Measurements from ENCODE around the gene XRCC3.

The XRCC3 gene

DNA sequence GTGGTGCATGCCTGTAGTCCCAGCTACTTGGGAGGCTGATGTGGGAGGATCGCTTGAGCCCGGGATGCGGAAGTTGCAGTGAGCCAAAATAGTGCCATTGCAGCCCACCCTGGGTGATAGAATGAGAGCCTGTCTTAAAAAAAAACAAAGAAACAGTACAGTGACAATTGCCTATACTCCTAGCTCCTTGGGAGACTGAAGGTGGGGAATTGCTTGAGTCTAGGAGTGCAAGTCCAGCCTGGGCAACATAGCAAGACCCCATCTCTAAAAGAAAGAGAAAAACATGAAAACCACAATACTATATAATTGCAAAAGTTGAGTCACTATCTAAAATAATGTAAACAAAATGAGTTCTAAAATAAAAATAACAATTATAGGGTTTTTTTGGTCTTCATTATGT, 66.2 kb downstream of the XRCC3 start:
- CTCF ChIA-PET, result interaction anchor here (1.4 kb wide), 1 partner anchor 9 kb away, joined by 3 read pairs; no protein-coding TSS in a partner anchor
- POLR2A ChIA-PET, result no interaction called here
- DNase-seq (ENCODE audit: extremely low spot score), result no peak
- TF ChIP-seq, protein P1, sequence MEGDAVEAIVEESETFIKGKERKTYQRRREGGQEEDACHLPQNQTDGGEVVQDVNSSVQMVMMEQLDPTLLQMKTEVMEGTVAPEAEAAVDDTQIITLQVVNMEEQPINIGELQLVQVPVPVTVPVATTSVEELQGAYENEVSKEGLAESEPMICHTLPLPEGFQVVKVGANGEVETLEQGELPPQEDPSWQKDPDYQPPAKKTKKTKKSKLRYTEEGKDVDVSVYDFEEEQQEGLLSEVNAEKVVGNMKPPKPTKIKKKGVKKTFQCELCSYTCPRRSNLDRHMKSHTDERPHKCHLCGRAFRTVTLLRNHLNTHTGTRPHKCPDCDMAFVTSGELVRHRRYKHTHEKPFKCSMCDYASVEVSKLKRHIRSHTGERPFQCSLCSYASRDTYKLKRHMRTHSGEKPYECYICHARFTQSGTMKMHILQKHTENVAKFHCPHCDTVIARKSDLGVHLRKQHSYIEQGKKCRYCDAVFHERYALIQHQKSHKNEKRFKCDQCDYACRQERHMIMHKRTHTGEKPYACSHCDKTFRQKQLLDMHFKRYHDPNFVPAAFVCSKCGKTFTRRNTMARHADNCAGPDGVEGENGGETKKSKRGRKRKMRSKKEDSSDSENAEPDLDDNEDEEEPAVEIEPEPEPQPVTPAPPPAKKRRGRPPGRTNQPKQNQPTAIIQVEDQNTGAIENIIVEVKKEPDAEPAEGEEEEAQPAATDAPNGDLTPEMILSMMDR (IDR thresholded peaks at IDR 0.05; ENCODE audit: control extremely low read depth, extremely low read depth, low read depth, missing control alignments), result no peak

All from GM10248 (cell line).